Fibroblast of lung (primary cell): ENCODE measurements around the gene MEIOB. TPM values are rescaled to one million over a fixed set of nuclear protein-coding genes. Genes with fewer than 3 reads are reported as not detected.

ENCODE experiments used
- DNase-seq, 2 donors: peaks; one replicate each; pipeline versions ENCODE4 v3.0.0 to v3.0.0-alpha.2; 2010; ENCODE audit warnings: low read depth in 2 of 2
- H2AFZ ChIP-seq: 2 replicates; pipeline ENCODE4 v1.5.1; 2012; ENCODE audit warnings: low read length, control low read depth, inconsistent platforms
- H3K27ac ChIP-seq: 2 replicates; pipeline ENCODE4 v1.5.1; 2011; ENCODE audit warnings: low read length, control low read depth; ENCODE audit not compliant: insufficient read depth
- H3K27me3 ChIP-seq: 2 replicates; pipeline ENCODE4 v1.5.1; 2011; ENCODE audit warnings: mild to moderate bottlenecking, low read length; ENCODE audit not compliant: control insufficient read depth, insufficient read depth
- H3K36me3 ChIP-seq: 2 replicates; pipeline ENCODE4 v1.5.1; 2011; ENCODE audit warnings: low read length; ENCODE audit not compliant: control insufficient read depth, insufficient read depth
- H3K4me1 ChIP-seq: 2 replicates; pipeline ENCODE4 v1.5.1; 2011; ENCODE audit warnings: low read length; ENCODE audit not compliant: control insufficient read depth, insufficient read depth; ENCODE audit errors: extremely low read depth
- H3K4me2 ChIP-seq: 2 replicates; pipeline ENCODE4 v1.5.1; 2011; ENCODE audit warnings: low read length, control low read depth; ENCODE audit not compliant: insufficient read depth; ENCODE audit errors: extremely low read depth
- H3K4me3 ChIP-seq, 4 experiments: fragments of 200-600 bp in 1 of 4; sonication (generic) in 1 of 4; replicated peaks in 1 of 4; 2 replicates each; pipeline ENCODE4 v1.5.1; 2011 to 2016; ENCODE audit warnings: low read length in 4 of 4, low read depth in 3 of 4, mild to moderate bottlenecking in 3 of 4, control low read depth in 2 of 4, inconsistent platforms in 1 of 4, mixed read lengths in 1 of 4; ENCODE audit not compliant: insufficient read depth in 1 of 4; ENCODE audit errors: control extremely low read depth in 1 of 4
- H3K79me2 ChIP-seq: 2 replicates; pipeline ENCODE4 v1.5.1; 2012; ENCODE audit warnings: mild to moderate bottlenecking, low read length, inconsistent platforms; ENCODE audit not compliant: control insufficient read depth, insufficient read depth
- H3K9ac ChIP-seq: 2 replicates; pipeline ENCODE4 v1.5.1; 2011; ENCODE audit warnings: mild to moderate bottlenecking, low read length, control low read depth; ENCODE audit not compliant: insufficient read depth
- H3K9me3 ChIP-seq: 2 replicates; pipeline ENCODE4 v1.5.1; 2012; ENCODE audit warnings: low read depth, low read length; ENCODE audit not compliant: control insufficient read depth, insufficient read depth
- H4K20me1 ChIP-seq: 2 replicates; pipeline ENCODE4 v1.5.1; 2011; ENCODE audit warnings: low read length; ENCODE audit not compliant: control insufficient read depth, insufficient read depth; ENCODE audit errors: extremely low read depth
- EZH2 ChIP-seq: IDR thresholded peaks from 2 replicates; pipeline ENCODE4 v1.5.1; 2012; ENCODE audit warnings: low read length, control low read depth, mild to moderate bottlenecking; ENCODE audit errors: missing control alignments
- polyA plus RNA-seq, 2 donors: library from polyadenylated mRNA; depleted of rRNA in 1 of 2; stranded (reverse) in 1 of 2; unstranded in 1 of 2; fragments of >200 nt; gene quantifications; 2 replicates each; pipeline ENCODE4 v1.2.1, GENCODE V29; 2011 to 2012; ENCODE audit warnings: missing spikeins in 1 of 2
- total RNA-seq: library from RNA; depleted of rRNA; stranded (reverse); fragments of >200 nt; gene quantifications from 2 replicates; pipeline ENCODE4 v1.2.1, GENCODE V29; 2014
- TF ChIP-seq, protein P1 (sequence below), 2 donors: IDR thresholded peaks in 1 of 2; conservative IDR thresholded peaks in 1 of 2; 1 replicate in 1 of 2; 2 replicates in 1 of 2; pipeline ENCODE4 v1.5.1; 2011 to 2012; ENCODE audit warnings: low read length in 2 of 2, control low read depth in 1 of 2, inconsistent platforms in 1 of 2, low read depth in 1 of 2, mild to moderate bottlenecking in 1 of 2

The MEIOB gene
- total and polyA plus RNA-seq, 2 donors (not counting 1 experiment from before 2014, with no cell fraction given), result not detected

GRCh38 chr16:1788708-1789100 is 83.3 kb downstream of the MEIOB start:
- Histone ChIP-seq H3K4me3 (no peak overlapping the region), H3K79me2 (peaks cover 26% of the 10 kb centered on the region), H3K27ac (no peak overlapping the region), H3K9me3 (no peaks in the 10 kb centered on the region), H4K20me1 (no peaks in the 10 kb centered on the region), H3K27me3 (no peaks in the 10 kb centered on the region), H2AFZ (no peak overlapping the region), H3K9ac (no peak overlapping the region), H3K36me3 (peaks cover 20% of the 10 kb centered on the region), H3K4me1 (peaks cover 2% of the 10 kb centered on the region), H3K4me2 (no peak overlapping the region)
- TF ChIP-seq EZH2, result no peak
- TF ChIP-seq, protein P1, sequence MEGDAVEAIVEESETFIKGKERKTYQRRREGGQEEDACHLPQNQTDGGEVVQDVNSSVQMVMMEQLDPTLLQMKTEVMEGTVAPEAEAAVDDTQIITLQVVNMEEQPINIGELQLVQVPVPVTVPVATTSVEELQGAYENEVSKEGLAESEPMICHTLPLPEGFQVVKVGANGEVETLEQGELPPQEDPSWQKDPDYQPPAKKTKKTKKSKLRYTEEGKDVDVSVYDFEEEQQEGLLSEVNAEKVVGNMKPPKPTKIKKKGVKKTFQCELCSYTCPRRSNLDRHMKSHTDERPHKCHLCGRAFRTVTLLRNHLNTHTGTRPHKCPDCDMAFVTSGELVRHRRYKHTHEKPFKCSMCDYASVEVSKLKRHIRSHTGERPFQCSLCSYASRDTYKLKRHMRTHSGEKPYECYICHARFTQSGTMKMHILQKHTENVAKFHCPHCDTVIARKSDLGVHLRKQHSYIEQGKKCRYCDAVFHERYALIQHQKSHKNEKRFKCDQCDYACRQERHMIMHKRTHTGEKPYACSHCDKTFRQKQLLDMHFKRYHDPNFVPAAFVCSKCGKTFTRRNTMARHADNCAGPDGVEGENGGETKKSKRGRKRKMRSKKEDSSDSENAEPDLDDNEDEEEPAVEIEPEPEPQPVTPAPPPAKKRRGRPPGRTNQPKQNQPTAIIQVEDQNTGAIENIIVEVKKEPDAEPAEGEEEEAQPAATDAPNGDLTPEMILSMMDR (conservative IDR thresholded peaks at IDR 0.05 in 1 of 2, IDR thresholded peaks at IDR 0.05 in 1 of 2; ENCODE audit: low read depth in 1 of 2, low read length in 2 of 2), result no peak
- DNase-seq, result no peak

- no peak overlapping the region for H3K27ac ChIP-seq
- no peak for DNase-seq
- no peak overlapping the region for H2AFZ ChIP-seq
- H3K79me2 ChIP-seq, result peaks cover 29% of the 10 kb centered on the region
- TF ChIP-seq EZH2, result no peak
- TF ChIP-seq, protein P1 (conservative IDR thresholded peaks at IDR 0.05 in 1 of 2, IDR thresholded peaks at IDR 0.05 in 1 of 2; ENCODE audit: low read depth in 1 of 2, low read length in 2 of 2), result no peak
- H3K27me3 ChIP-seq, result no peaks in the 10 kb centered on the region
- no peak overlapping the region for H3K4me2 ChIP-seq
- H3K9ac ChIP-seq, result no peak overlapping the region
- no peaks in the 10 kb centered on the region for H4K20me1 ChIP-seq
- H3K9me3 ChIP-seq, result no peaks in the 10 kb centered on the region
- H3K4me3 ChIP-seq, result no peak overlapping the region
- peaks cover 2% of the 10 kb centered on the region for H3K4me1 ChIP-seq
- peaks cover 20% of the 10 kb centered on the region for H3K36me3 ChIP-seq
Measured at GRCh38 chr16:1788095-1788707, 83.8 kb downstream of the MEIOB start.

- Histone ChIP-seq H3K4me1 (peaks cover 2% of the 10 kb centered on the region), H4K20me1 (no peaks in the 10 kb centered on the region), H3K27ac (no peak overlapping the region), H3K9me3 (no peaks in the 10 kb centered on the region), H3K4me2 (no peak overlapping the region), H3K9ac (no peak overlapping the region), H2AFZ (no peak overlapping the region), H3K36me3 (peaks cover 20% of the 10 kb centered on the region), H3K4me3 (no peak overlapping the region), H3K27me3 (no peaks in the 10 kb centered on the region), H3K79me2 (peaks cover 29% of the 10 kb centered on the region)
- no peak for DNase-seq
- TF ChIP-seq, protein P1 (conservative IDR thresholded peaks at IDR 0.05 in 1 of 2, IDR thresholded peaks at IDR 0.05 in 1 of 2; ENCODE audit: low read depth in 1 of 2, low read length in 2 of 2), result no peak
- no peak for TF ChIP-seq EZH2
Measured at GRCh38 chr16:1787322-1788094, 84.5 kb downstream of the MEIOB start.
